ENCODE data around the gene TCERG1L.

- TF ChIP-seq CTCF (IDR thresholded peaks at IDR 0.05; ENCODE audit: insufficient read depth, low read depth, low read length) (no peak), EZH2 (IDR thresholded peaks at IDR 0.05; ENCODE audit: insufficient read depth, low read length) (no peak)
These were observed 164.7 kb downstream of the TCERG1L start for GRCh38 chr10:131146790-131147189.
